K562 (cell line): ENCODE measurements around the gene CSF1. TPM values are rescaled to one million over a fixed set of nuclear protein-coding genes. Genes with fewer than 3 reads are reported as not detected.

ENCODE experiments used
- ATAC-seq: fragments of 200-7000 bp; cut with Tn5 transposase; 3 replicates; pipeline ENCODE4 v1.9.1; 2020; ENCODE audit warnings: moderate library complexity
- BruUV-seq: library from RNA; stranded (reverse); fragments of 400-500 nt; replicated peaks from 2 replicates; lab custom pipeline; 2021; lab: Mats Ljungman, UMichigan
- CTCF ChIA-PET: fragments of 300-600 bp; formaldehyde crosslinking; extraction: SDS; loops from one replicate; lab custom pipeline; 2021; ENCODE audit warnings: low intra/inter-chr PET ratio; lab: Yijun Ruan, JAX
- POLR2A ChIA-PET: fragments of 300-600, 350-650 bp; sonication (Branson Sonifier 250); formaldehyde crosslinking; extraction: SDS; loops from one replicate; lab custom pipeline; 2021; ENCODE audit warnings: antibody characterized with exemption, inconsistent platforms; lab: Yijun Ruan, JAX
- DNase-seq, 4 experiments: peaks; one replicate each; pipeline versions ENCODE4 v3.0.0 to v3.0.0-alpha.2; 2011 to 2018; ENCODE audit warnings: low spot score in 3 of 4, mixed read lengths in 3 of 4; ENCODE audit errors: extremely low read depth in 1 of 4
- FAIRE-seq: peaks from 2 replicates; lab custom pipeline; 2011; peaks lifted over from hg19 to GRCh38; lab: Jason Lieb, UNC
- H2AFZ ChIP-seq: 2 replicates; pipeline ENCODE4 v1.6.0; 2011; ENCODE audit warnings: low read depth, low read length, control low read depth, inconsistent platforms
- H3K27ac ChIP-seq: fragments of 200-600 bp; 3 replicates; pipeline ENCODE4 v1.8.0; 2011; ENCODE audit warnings: low read depth, mild to moderate bottlenecking, control low read depth, inconsistent platforms, low read length, moderate library complexity, mixed read lengths; ENCODE audit errors: extremely low read depth
- H3K27me3 ChIP-seq, 2 experiments: fragments of 300-600 bp in 1 of 2; 2 replicates in 1 of 2; 3 replicates in 1 of 2; pipeline versions ENCODE4 v1.6.0 to v1.8.0; 2011; ENCODE audit warnings: inconsistent platforms in 2 of 2, low read length in 2 of 2, mild to moderate bottlenecking in 1 of 2, mixed read lengths in 1 of 2, moderate library complexity in 1 of 2; ENCODE audit not compliant: control insufficient read depth in 2 of 2, insufficient read depth in 2 of 2
- H3K36me3 ChIP-seq: fragments of 300-600 bp; 3 replicates; pipeline ENCODE4 v1.8.0; 2011; ENCODE audit warnings: mild to moderate bottlenecking, low read length, inconsistent platforms; ENCODE audit not compliant: control insufficient read depth, insufficient read depth
- H3K4me1 ChIP-seq, 2 experiments: fragments of 200-600 bp in 1 of 2; replicated peaks in 1 of 2; 2 replicates in 1 of 2; 3 replicates in 1 of 2; pipeline versions ENCODE4 v1.5.1 to v1.8.0; 2011; ENCODE audit warnings: inconsistent platforms in 2 of 2, low read length in 2 of 2, mild to moderate bottlenecking in 1 of 2, mixed read lengths in 1 of 2, moderate library complexity in 1 of 2; ENCODE audit not compliant: control insufficient read depth in 2 of 2, insufficient read depth in 2 of 2
- H3K4me2 ChIP-seq: 2 replicates; pipeline ENCODE4 v1.6.1; 2011; ENCODE audit warnings: low read length, control low read depth, inconsistent platforms, mixed read lengths; ENCODE audit not compliant: insufficient read depth
- H3K4me3 ChIP-seq: fragments of 200-600 bp; sonication (generic), shearing (Covaris generic); 2 replicates; pipeline ENCODE4 v1.5.1; 2016; ENCODE audit warnings: control low read depth, inconsistent platforms
- H3K79me2 ChIP-seq: fragments of 200-600 bp; 3 replicates; pipeline ENCODE4 v1.8.0; 2011; ENCODE audit warnings: low read length, inconsistent platforms; ENCODE audit not compliant: control insufficient read depth, insufficient read depth
- H3K9ac ChIP-seq, 2 experiments: 2 replicates each; pipeline versions ENCODE4 v1.6.0 to v1.6.1; 2011; ENCODE audit warnings: low read depth in 2 of 2, low read length in 2 of 2, control low read depth in 1 of 2, inconsistent platforms in 1 of 2, mild to moderate bottlenecking in 1 of 2, mixed read lengths in 1 of 2; ENCODE audit not compliant: insufficient read depth in 1 of 2
- H3K9me1 ChIP-seq: one replicate; pipeline ENCODE4 v1.6.0; 2011; ENCODE audit warnings: inconsistent platforms, mild to moderate bottlenecking, low read length, moderate library complexity; ENCODE audit not compliant: control insufficient read depth, insufficient read depth
- H3K9me3 ChIP-seq: replicated peaks from 2 replicates; pipeline ENCODE4 v1.5.1; 2011; ENCODE audit warnings: low read depth, low read length, inconsistent platforms; ENCODE audit not compliant: control insufficient read depth, insufficient read depth
- H4K20me1 ChIP-seq: replicated peaks from 2 replicates; pipeline ENCODE4 v1.6.1; 2011; ENCODE audit warnings: low read length, inconsistent platforms, mixed read lengths; ENCODE audit not compliant: control insufficient read depth, insufficient read depth
- DACH1 ChIP-seq: fragments of 450-650 bp; IDR thresholded peaks from 2 replicates; pipeline ENCODE4 v1.6.1; 2018; ENCODE audit not compliant: partially characterized antibody
- MTA3 ChIP-seq: fragments of 450-650 bp; formaldehyde crosslinking; IDR thresholded peaks from 2 replicates; pipeline ENCODE4 v1.6.1; 2017; ENCODE audit warnings: mild to moderate bottlenecking, borderline replicate concordance
- PKNOX1 ChIP-seq: fragments of 450-650 bp; IDR thresholded peaks from 2 replicates; pipeline ENCODE4 v1.6.1; 2016
- ZFP36 ChIP-seq: fragments of 150-350 bp; IDR thresholded peaks from 2 replicates; pipeline ENCODE4 v1.6.1; 2018; ENCODE audit warnings: low read length, low read depth; ENCODE audit not compliant: partially characterized antibody
- WGBS: fragments of 100-300 bp; shearing (Covaris generic); methylation state at CpG from one replicate; pipeline ENCODE4 v1.1.6; 2016; ENCODE audit warnings: low coverage, mixed read lengths; ENCODE audit not compliant: insufficient coverage; ENCODE audit errors: missing lambda C conversion rate; 5-methylcytosine and 5-hydroxymethylcytosine counted together
- in situ Hi-C: fragments of 300-500 bp; cut with MboI; formaldehyde crosslinking; loops from 4 replicates; pipeline ENCODE4 v1.15.0; 2018; ENCODE audit warnings: inconsistent platforms, mixed read lengths
- intact Hi-C: fragments of 100-400 bp; cut with micrococcal nuclease; formaldehyde crosslinking; loops from 2 replicates; pipeline ENCODE4 v1.14.2; 2022
- polyA plus RNA-seq, 8 experiments: library from polyadenylated mRNA; depleted of rRNA in 4 of 8; stranded (reverse) in 5 of 8; unstranded in 3 of 8; fragments of >200 nt; fragmentation: Nextera tagmentation in 2 of 8; fragmentation: Illumina TruSeq in 1 of 8; extraction: Ambion mirVana in 2 of 8; extraction: Trizol in 1 of 8; gene quantifications; 2 replicates each; pipeline versions ENCODE4 v1.2.1 to v1.2.3, GENCODE V29; 2011 to 2014; ENCODE audit warnings: inconsistent platforms in 1 of 8, missing spikeins in 1 of 8
- total RNA-seq, 7 experiments: library from RNA; depleted of rRNA in 6 of 7; stranded (reverse); fragments of >200 nt in 6 of 7; fragmentation: Illumina TruSeq in 2 of 7; extraction: Trizol in 2 of 7; gene quantifications; 2 replicates each; pipeline versions ENCODE4 v1.2.1 to v1.2.3, GENCODE V29; 2011 to 2021; ENCODE audit warnings: low replicate concordance in 1 of 7

The CSF1 gene
- total and polyA plus RNA-seq, 9 of the 15 experiments (the other 6 are each of a cell fraction or from before 2014, with no cell fraction given), result 0.18 to 11.8 (median 2.8) TPM

GRCh38 chr1:109912214-109912861 lies 1.7 kb downstream of the CSF1 start:
- no peak for TF ChIP-seq DACH1
- TF ChIP-seq MTA3, result 0 out of 2 replicates have a peak, but pooled peaks have one; percentile 15
- TF ChIP-seq ZFP36, result peak; percentile 24
- peak; percentile 35; the same call in 1 of the 2 replicates for TF ChIP-seq PKNOX1
- Histone ChIP-seq H3K27ac (no peak overlapping the region), H3K79me2 (peaks cover 21% of the 10 kb centered on the region), H3K4me3 (no peak overlapping the region), H3K9me1 (no peaks in the 10 kb centered on the region), H3K4me1 (peaks cover 34 to 41% of the 10 kb centered on the region in 2 experiments), H2AFZ (no peak overlapping the region), H4K20me1 (no peaks in the 10 kb centered on the region), H3K4me2 (peak overlapping the region; percentile 84), H3K9ac (peak overlapping the region; percentile 65 to 79; a peak in 2 of 4 replicates), H3K9me3 (no peaks in the 10 kb centered on the region), H3K36me3 (peaks cover 15% of the 10 kb centered on the region), H3K27me3 (no peaks in the 10 kb centered on the region)
- TSS peak; percentile 61 for BruUV-seq
- ChIA-PET POLR2A (interaction anchor here (0.5 to 2.3 kb wide), 9 partner anchors 9 to 411 kb away, joined by 3 to 10 read pairs (median 4); partner anchors contain the start of gene AHCYL1), CTCF (no interaction called here)
- intact Hi-C loops (no loop called here), in situ Hi-C loops (no loop called here)
- ATAC-seq (peak; percentile 2; the same call in 2 of the 3 replicates), FAIRE-seq (no peak), DNase-seq (no peak)
- WGBS, result 34% methylated on average over 4 of the region's 4 CpGs
